Measurements from ENCODE around the gene GOLGA8K. TPM values are rescaled to one million over a fixed set of nuclear protein-coding genes. Genes with fewer than 3 reads are reported as not detected.
A peak's percentile ranks its signal among the peaks of the same experiment; 100 is the strongest.
"Not testable (repeated sequence)": the region's sequence is repeated elsewhere in the genome, so short reads cannot be mapped to it uniquely, and the experiment has no call there.

The GOLGA8K gene
- total RNA-seq, 1 donor from 2014 or later: 6.2 TPM

- ATAC-seq; intact Hi-C loops (cut with DNase I); DNase-seq (ENCODE audit: low spot score): not testable (repeated sequence)
Measured at GRCh38 chr15:32364944-32365343, 38.1 kb downstream of the GOLGA8K start.

GRCh38 chr15:32363449-32363848 is 39.6 kb downstream of the GOLGA8K start:
- ATAC-seq; intact Hi-C loops (cut with DNase I); DNase-seq (ENCODE audit: low spot score): not testable (repeated sequence)

- DNase-seq (ENCODE audit: low spot score); ATAC-seq; intact Hi-C loops (cut with DNase I): not testable (repeated sequence)
Measured at GRCh38 chr15:32361662-32362061, 41.4 kb downstream of the GOLGA8K start.

- intact Hi-C loops (cut with DNase I); ATAC-seq; DNase-seq (ENCODE audit: low spot score): not testable (repeated sequence)
Measured at GRCh38 chr15:32358462-32358861, 44.6 kb downstream of the GOLGA8K start.

- ATAC-seq; intact Hi-C loops (cut with DNase I); DNase-seq (ENCODE audit: low spot score): not testable (repeated sequence)
Measured at GRCh38 chr15:32356909-32357308, 46.2 kb downstream of the GOLGA8K start.

- intact Hi-C loops (cut with DNase I); DNase-seq (ENCODE audit: low spot score); ATAC-seq: not testable (repeated sequence)
Measured at GRCh38 chr15:32352748-32353147, 50.3 kb downstream of the GOLGA8K start.

- intact Hi-C loops (cut with DNase I); DNase-seq (ENCODE audit: low spot score); ATAC-seq: not testable (repeated sequence)
Measured at GRCh38 chr15:32350563-32351220, 52.4 kb downstream of the GOLGA8K start.

- DNase-seq (ENCODE audit: low spot score); ATAC-seq; intact Hi-C loops (cut with DNase I): not testable (repeated sequence)
Measured at GRCh38 chr15:32347037-32347436, 56.1 kb downstream of the GOLGA8K start.

GRCh38 chr15:32345978-32346547 is 57.0 kb downstream of the GOLGA8K start:
- ATAC-seq: peak; percentile 14
- not testable (repeated sequence) for DNase-seq (ENCODE audit: low spot score)

GRCh38 chr15:32343921-32344320 is 59.2 kb downstream of the GOLGA8K start:
- intact Hi-C loops (cut with DNase I); ATAC-seq; DNase-seq (ENCODE audit: low spot score): not testable (repeated sequence)

More at GRCh38 chr15:32345978-32346547, 57.0 kb downstream of the GOLGA8K start:
- intact Hi-C loops (cut with DNase I): not testable (repeated sequence)

Other genes starting within 250 kb of the GOLGA8K start
- 9.9 TPM for gene GOLGA8O, start 52.3 kb upstream of the GOLGA8K start, total RNA-seq
- gene GOLGA8N, start 190.2 kb upstream of the GOLGA8K start, total RNA-seq: 35.0 TPM
- gene ARHGAP11A, start 212.2 kb upstream of the GOLGA8K start, total RNA-seq: 2.5 TPM
- gene SCG5, start 238.4 kb upstream of the GOLGA8K start, total RNA-seq: 2.5 TPM